ENCODE data around the gene ABCA8.

The ABCA8 gene

DNA sequence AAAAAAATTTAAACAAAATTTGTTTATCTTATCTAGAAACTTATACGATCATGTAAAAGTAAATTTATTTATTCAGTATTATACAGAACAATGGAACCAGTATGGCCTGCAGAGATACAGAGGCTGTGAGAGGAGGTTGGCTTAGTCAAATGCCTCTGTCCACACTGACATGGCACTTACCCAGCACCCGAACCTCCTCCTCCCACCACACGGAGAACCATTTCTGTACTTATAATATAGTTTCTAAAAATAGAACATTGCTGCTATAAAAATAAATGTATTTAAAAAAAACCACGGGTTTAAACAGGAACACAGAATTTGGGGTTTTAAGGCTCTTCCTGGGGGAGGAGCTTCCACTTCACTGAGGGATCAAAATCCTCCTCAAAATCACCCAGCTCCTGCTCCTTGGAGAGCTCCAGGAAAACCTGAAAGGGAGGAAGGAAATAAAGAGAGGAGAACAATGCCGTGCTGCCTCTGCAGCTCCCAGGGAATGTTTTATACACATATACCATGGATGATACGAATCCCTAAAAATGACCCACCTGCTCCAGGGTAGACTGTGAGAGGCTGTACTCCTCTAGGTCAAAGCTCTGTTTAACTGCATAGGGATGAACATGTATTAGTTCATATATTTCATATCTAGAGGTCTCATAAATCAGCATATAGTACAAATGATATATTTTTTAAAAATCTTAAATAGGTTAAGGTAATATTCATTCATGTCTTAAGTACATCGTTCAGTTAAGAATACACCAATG, 87.3 kb downstream of the ABCA8 start:
- DNase-seq (ENCODE audit: low spot score): no peak

GRCh38 chr17:68865584-68865983, 89.6 kb downstream of the ABCA8 start:
- DNase-seq (ENCODE audit: low spot score): no peak

DNA sequence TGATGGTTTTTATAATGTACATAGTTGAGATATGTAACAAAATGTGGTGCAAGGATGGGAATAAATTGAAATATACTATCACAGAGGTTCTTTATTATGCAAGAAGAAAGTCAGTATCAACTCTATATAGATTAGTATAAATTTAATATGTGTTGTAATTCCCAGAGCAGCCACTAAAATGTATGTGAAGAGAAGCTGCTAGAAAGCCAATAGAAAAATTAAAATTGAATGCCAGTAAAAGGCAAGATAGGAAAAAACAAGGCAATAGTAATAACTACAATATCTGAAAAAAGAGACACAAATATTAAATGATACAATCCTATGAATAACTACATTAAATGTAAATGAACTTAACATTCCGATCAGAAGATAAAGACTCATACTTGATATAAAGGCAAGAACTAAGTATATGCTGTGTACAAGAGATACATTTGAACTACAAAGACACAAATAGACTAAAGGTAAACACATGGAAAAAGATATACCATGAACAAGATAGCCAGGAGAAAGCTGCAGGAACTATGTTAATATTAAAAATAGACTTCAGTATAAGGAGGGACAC, 92.0 kb downstream of the ABCA8 start:
- DNase-seq (ENCODE audit: low spot score): no peak

DNA sequence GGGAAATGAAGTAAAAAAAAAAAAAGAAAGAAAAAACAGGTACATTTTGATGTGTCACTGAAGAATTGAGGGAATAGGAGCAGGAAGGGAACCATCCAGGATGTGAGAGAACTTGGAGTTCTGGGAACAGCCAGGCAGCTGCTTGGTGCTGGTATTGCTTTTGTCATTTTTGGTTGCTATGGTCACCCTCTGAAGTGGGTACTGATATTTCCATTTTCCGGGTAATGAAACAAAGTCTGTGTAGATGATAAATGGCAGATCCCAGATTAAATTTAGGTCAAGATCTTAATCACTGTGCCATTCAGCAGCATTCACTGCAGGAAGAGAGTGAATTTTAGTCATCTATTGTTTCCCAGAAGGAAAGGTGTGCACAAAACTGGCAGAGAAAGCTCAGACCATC, 93.6 kb downstream of the ABCA8 start:
- no peak for DNase-seq (ENCODE audit: low spot score)

GRCh38 chr17:68860941-68861340, 94.3 kb downstream of the ABCA8 start:
- no peak for DNase-seq (ENCODE audit: low spot score)

DNA sequence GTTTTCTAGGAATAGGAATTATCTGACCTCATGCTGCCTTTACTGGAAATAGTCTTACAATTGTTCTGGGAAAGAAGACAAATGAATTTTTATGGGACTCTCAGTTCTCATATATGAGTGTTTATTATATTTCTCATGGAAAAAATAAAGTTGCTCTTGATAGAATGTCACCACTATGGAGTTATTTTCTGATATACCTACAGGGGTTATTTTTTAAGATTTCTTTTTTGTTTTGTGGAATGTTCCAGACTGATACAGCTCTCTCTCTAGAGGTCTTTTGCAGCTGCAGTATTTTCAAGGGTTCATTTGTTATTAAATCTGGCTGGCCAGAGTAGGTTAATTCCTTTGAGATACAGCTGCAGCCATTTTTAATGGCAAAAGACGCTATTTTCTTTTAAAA, 100.7 kb downstream of the ABCA8 start:
- no peak for DNase-seq (ENCODE audit: low spot score)

DNA sequence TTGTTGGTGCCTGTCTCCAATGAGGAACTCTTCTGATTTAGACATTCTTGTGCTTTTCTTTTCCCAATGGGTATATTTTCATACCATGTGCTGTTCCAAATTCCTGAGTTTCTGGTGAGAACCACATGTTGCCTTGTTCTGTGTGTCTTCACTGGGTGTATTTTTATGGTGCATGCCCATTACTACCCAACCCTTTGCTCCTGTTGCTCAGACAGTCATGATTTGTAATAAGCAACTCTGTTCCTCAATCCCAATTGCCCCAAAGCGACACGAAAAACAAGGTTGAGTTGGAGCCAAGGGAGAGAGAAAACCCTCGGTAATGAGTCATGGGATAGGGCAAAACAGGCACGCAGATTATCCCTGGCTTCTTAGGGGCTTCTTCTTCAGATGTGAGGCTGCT, 101.8 kb downstream of the ABCA8 start:
- no peak for DNase-seq (ENCODE audit: low spot score)

DNA sequence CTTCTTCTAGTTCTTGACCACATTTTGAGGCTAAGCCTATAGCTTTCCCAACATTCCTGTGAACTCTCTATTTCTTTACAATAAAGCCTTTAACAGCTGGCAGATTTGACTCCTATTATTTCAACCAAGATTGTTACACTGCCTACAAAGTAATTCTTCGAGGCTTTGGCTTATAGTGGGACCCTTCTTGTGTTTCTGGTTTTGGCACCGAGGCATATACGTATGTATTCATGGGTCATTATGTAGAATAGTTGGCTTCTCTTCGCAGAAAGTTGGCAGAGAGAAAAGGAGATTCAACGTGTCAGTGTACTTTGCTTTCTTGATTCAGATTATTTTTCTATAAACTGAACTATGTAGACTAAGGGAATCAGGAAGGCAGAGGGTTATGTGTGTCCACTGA, 102.2 kb downstream of the ABCA8 start:
- DNase-seq (ENCODE audit: low spot score): no peak

GRCh38 chr17:68851890-68852289, 103.3 kb downstream of the ABCA8 start:
- DNase-seq (ENCODE audit: low spot score): no peak

DNA sequence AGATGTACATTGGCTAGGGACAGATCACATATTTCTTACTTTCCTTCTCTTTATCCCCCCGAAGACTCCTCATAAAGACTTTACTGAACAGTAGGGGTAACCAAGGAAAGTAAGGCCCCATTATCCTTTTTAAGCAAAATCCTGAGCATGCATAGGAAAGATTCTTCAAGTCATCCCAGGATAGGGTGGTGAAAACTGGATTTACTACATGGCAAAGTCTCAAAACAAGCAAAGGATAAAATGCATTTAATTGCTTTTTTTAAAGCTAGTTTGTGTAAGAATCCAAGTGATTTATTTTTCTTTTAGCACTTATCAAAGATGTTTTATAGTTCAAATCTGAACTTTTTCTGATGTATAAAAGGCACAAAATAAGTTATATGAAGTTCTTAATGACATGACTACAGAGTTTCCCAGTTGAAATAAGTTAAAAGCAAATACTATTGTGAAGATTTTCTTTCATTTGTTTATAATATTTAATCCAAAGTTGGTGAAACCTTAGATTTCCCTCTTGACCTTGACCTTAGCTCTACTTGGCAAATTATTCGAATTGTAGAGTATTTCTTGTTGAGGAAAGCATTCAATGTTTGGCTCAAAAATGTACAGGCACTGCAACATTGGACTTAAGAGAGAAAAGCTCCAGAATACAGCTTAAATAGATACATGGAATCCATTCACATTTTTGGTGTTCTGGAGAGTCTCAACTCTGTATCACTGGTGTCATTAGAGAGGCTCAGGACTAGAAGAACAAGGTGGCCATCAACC, 104.3 kb downstream of the ABCA8 start:
- no peak for DNase-seq (ENCODE audit: low spot score)

- no peak for DNase-seq (ENCODE audit: low spot score)
Observed at GRCh38 chr17:68849673-68850610, 105.2 kb downstream of the ABCA8 start.

DNA sequence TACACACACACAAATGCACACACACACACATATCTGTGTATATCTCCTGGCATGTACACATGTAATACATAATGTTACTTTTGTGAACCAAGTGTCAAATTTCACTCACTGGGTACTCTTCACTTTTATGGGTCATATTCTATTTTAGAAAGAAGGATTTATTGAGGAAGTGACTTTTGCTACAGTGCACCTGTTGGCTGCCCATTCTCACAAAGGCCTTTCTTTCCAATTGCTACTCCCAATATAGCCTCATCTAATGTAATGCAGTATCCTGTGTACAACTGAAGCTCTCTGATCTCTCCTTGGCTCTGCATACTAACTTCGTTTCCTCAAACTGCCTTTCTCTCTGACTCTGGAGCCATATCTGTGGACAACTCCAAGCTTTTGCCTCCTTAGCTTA, 107.5 kb downstream of the ABCA8 start:
- no peak for DNase-seq (ENCODE audit: low spot score)

DNA sequence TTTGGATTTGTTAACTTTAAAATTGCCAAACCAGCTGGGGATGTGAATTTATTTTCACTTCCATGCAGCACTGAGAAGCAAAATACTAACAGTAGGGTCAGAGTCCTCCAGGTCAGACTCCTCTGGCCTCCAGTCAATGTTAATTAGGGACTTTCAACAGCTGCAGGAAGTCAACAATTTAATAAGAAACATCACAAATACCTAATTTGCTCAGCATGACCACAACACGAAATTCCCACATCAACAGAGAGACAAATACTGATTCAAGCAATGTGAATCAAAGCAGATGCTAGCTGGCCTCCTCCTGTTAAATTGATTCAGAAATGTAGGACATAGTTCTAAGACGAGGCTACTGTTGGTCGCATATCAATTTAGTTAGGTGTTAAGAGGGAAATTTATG, 111.7 kb downstream of the ABCA8 start:
- DNase-seq (ENCODE audit: low spot score): no peak

DNA sequence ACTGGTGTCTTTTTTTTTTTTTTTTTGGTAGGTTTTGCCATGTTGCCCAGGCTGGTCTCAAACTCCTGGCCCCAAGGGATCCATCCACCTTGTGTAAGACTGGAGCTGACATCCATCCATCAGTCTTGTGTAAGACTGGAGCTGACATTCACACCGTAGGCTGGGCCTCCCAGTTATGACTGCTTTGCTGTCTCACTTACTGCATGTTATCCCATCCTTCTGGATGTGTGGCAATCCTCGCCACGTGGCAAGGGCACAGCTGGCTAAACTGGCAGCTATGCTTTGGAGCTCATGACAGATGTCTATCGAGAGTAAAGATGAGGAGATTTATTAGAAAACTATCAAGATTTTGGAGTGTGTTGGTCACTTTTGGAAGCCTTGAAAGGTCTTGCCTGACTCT, 115.1 kb downstream of the ABCA8 start:
- DNase-seq (ENCODE audit: low spot score): no peak

- DNase-seq (ENCODE audit: low spot score): no peak
Observed at GRCh38 chr17:68835071-68835470, 120.1 kb downstream of the ABCA8 start.

DNA sequence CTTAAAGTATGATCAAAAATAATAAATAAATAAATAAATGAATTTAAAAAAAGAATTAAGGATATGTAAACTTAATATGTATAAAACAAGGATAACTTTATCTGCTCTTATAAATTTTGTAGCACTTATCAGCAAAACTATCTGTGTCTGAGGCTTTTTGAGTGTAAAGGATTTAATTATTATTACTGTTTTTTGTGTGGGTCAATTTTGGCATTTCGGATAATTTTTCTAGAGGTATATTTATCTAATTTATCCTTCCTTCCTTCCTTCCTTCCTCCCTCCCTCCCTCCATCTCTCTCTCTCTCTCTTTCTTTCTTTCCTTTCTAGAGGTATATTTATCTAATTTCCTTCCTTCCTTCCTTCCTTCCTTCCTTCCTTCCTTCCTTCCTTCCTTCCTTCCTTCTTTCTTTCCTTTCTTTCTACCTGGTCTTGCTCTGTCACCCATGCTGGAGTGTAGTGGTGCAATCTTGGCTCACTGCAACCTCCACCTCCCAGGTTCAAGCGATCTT, 120.8 kb downstream of the ABCA8 start:
- no peak for DNase-seq (ENCODE audit: low spot score)

DNA sequence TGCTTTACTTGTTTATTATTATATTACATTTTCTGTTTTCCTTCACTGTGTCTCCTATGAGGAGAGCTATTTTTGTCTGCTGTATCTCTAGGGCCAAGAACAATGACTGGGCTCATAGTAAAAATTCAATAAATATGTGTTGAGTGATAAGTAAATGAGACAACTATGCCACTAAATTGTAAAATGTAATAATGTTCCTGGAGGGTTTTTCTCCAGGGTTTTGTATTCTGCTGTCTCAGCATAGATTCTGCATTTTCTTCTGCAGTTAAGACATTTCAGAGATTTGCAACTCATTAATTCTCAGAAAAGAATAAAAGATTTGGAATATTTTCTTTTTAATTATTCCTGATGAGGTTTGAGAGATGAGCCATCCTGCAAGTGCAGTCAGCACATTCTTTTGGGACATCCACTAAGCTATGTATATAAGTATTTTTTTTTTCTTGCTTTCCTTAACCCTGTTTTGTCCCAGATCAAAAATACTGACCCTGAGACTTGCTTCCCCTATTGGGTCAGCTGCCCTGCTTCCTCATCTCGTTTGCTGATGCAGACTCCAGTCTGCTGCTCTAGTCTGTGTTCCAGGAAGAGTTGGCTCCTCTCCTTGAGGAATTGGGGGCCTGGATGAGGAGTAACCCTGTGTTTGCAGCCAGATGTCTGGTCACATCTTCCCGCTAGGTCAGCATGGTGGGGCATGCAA, 122.9 kb downstream of the ABCA8 start:
- DNase-seq (ENCODE audit: low spot score): no peak

DNA sequence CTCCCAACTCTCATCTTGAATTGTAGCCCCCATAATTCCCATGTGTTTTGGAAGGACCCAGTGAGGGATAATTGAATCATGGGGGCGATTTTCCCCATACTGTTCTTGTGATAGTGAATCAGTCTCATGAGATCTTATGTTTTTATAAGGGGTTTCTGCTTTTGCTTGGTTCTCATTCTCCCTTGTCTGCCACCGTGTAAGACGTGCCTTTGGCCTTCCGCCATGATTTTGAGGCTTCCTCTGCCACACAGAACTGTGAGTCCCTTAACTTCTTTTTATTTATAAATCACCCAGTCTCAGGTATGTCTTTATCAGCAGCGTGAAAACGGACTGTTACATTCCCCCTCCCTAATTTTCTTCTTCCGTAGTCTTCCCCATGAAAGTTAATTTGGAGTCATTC, 124.0 kb downstream of the ABCA8 start:
- no peak for DNase-seq (ENCODE audit: low spot score)

GRCh38 chr17:68830313-68830712, 124.9 kb downstream of the ABCA8 start:
- DNase-seq (ENCODE audit: low spot score): no peak

DNA sequence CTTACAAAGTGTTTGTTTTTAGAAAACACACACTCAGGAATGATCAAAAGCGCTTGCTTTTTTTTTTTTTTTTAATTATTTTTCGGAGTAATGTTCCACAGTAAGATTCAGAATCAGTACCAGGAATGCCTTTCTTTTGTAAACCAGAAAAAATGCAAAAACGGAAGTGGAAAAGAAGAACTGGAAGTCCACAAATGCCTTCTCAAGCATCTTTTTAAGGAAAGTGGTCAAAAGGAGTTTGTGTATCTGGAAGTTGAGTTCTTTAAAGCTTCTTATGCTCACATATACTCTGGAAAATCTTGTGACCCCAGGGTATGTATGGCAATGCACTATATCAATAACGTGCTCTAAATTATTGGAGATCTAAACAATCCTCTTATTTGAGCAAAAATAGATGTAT, 126.0 kb downstream of the ABCA8 start:
- DNase-seq (ENCODE audit: low spot score): no peak

DNA sequence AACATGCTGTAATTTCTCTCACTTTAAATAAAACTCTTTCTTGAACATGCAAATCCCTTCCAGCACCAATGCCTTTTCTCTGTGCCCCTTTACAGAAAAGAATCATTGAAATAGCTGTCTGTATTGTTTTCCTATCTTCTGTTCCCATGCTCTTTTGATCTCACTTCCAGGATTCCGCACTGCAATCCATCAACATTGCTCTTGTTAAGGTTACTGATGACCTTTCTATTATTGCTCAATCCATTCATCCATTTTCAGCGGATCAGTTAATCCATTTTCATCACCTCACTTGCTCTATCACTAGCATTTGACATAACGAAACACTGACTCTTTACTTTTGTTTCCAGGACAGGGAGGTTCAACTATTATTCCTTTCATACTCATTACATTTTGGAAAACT, 130.5 kb downstream of the ABCA8 start:
- DNase-seq (ENCODE audit: low spot score): no peak
